Measurements from ENCODE around the gene MOCS3.

MOCS3 gene

DNA sequence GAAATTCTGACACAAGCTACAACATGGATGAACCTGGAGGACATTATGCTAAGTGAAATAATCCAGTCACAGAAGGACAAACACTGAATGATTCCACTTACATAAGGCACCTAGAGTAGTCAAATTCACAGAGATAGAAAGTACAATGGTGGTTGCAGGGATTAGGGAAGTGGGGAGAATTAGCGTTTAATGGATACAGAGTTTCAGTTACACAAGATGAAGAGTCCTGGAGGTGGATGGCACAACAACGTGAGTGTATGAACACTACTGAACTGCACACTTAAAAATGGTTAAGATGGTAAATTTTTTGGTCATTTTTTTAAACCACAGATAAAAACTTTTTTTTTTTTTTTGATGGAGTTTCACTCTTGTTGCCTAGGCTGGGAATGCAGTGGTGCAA is 24.7 kb downstream of the MOCS3 start:
- DNase-seq: no peak

DNA sequence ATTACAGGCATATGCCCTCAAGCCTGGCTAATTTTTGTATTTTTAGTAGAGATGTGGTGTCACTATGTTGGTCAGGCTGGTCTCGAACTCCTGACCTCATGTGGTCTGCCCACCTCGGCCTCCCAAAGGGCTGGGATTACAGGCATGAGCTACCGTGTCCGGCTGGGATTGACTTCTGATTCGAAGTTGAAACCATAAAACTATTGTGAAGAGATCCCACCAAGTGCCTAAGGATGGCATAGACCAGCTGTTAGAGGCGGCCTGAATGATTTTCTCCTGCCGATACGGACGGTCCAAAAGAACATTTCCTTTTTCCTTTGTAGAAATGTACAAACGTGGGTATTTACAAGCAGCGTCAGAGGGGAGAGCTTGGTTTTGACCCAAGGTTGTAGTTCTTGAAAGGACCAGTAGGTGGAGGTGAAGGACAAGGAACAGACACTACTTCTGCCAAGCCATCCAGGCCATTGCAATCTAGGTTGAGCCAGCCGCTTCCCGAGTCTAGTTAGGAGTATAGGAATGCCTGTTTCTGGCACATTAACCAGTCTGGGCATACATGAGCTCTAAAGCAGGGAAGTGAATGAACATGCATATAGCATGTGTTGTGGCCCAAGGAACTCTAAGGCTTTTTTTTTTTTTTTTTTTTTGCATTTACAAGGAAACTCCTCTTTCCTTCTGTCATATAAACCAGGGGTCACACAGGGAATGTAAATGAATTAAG is 29.0 kb downstream of the MOCS3 start:
- DNase-seq: peak; percentile 75

DNA sequence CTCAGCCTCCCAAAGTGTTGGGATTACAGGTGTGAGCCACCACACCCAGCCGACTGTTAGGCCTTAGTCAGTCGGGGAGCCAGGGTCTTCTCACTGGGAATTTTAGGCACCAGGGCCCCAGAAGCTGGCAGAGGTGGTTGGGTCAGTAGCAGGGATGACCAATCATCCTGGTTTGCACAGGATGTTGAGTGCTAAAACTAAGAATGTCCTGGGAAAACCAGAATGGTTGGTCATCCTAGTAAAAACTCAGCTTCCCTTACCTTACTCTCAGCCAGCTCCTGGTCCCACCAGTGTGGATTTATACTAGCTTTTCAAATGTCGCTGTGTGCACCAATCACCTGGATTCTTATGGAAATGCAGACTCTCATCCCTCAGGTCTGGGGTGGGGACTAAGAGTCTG is 32.5 kb downstream of the MOCS3 start:
- no peak for DNase-seq

DNA sequence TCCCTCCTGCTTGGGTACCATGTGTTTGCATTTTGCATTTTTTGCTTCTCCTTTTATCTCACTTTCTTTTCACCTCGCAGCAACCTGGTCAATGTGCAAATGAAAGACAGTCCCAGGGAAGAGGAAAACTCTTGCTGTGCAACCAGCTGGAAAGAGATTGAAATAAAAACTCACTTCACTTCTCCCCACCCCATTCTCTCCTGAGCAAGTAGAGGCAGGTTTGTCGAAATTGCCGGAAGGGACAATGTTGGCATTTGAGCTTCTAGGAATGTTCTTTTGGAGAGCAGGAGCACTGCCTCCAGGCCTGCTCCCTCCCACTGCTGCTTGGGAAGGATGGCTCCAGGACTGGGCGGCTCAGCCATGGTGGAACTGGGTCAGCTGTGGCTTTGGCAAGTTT is 33.7 kb downstream of the MOCS3 start:
- no peak for DNase-seq

DNA sequence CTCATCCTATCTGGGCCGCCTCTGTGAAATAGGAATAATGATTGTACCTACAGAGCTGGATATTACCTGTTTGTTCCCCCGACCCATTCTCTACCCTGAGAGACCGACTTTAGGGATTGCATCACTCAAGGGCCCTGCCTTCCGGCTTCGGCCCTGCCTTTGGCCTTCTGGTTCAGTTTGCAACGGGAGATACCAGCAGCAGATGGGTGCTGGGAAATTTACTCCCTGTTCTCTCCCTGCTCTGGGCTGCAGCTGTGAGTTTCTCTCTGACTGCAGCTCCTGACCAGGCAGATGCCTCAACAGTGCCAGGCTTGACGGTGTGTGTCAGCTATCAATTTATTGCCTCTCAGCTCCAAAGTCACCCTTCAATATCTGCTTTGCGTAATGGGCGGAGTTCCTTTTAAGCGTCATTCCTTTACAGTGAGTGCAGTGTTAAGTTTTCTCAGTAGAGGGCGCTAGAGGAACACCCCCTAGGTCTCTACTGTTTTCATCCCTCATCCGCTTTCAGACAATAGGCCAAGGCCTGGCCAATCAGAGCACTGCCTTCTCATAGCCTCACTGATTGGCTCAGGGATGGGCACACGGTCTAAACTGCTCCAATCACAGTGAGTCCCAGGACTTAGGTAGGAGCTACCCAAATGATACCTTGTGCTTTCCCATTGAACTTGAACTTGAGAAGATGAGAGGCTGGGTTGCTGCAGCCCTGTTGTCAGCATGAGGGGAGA is 34.3 kb downstream of the MOCS3 start:
- peak; percentile 60 for DNase-seq

DNA sequence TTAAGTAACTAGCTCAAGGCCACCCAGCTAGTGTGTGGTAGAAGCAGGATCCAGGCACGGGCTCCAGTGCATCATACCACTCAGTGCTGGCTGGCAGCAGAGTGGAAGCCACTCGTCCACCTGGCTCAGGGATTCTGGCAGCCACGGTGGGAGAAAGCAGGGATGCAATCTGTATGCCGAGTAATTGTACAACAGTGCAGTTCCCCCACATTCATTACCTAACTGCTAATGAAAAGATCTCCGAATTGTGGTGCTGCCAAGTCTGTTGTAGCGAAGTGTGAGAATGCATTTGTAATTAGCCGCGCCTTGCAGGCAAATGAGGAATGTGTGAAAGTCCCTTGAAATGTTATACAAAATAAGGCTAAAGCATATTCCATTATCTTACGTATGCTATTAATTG is 35.3 kb downstream of the MOCS3 start:
- DNase-seq: no peak

DNA sequence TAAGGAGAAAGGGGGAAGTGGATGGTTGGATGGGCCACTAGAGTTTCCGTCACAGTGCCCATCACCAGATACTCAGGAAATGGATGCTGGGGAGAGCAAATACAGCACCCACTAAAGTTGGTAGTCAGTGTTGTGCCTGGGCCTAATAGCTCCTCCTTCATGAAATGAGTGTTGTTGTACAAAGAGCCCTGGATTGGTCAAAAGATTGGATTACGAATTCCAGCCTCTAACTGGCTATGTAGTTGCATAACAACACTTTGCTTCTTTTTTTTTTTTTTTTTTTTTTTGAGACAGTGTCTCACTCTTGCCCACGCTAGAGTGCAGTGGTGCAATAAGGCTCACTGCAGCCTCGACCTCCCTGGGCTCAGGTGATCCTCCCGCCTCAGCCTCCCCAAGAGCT is 36.9 kb downstream of the MOCS3 start:
- DNase-seq: no peak

DNA sequence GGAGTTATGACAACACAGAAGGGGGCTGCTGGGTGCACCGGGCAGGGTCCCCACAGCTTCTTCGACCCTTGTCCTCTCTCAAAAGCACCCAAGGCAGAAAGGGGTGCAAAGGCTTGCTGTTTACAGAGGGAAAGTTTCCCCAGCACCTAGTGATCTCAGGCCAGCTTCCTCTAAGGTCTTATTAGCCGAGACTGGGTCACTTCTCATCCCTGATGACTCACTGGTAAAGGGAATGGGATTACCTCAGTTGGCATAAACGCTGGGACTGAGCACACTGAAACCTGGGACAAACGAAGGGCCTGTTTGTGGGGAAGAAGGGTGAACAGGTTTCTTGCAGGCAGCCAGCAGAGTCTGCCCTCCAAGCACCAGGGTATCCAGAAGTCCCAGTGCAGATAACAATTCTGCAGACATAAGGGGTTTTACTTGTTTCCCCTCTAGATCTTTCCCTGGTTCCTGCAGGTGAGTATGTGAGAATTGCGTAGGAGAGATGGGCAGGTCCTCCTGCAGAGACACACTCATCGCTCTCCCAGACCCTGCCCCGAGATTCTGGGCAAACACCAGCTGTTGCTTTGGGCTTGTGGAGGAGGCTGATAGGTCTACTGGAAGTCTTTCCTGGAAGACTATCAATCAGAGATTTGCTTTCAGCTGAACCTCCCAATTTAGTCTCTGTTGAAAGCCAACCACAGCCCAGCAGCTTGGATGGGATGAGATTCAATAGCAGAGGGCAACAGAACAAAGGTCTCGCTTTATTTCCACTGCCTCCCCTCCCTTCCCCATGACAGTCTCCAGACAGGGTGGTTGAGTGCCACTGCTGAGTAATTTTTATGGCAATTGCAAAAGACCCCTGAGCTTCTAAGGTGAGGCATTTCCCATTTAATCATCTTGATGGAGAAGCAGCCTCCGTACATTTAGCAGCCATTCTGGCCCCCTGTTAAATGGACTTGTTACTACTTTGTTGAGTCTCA is 38.6 kb downstream of the MOCS3 start:
- DNase-seq: no peak

DNA sequence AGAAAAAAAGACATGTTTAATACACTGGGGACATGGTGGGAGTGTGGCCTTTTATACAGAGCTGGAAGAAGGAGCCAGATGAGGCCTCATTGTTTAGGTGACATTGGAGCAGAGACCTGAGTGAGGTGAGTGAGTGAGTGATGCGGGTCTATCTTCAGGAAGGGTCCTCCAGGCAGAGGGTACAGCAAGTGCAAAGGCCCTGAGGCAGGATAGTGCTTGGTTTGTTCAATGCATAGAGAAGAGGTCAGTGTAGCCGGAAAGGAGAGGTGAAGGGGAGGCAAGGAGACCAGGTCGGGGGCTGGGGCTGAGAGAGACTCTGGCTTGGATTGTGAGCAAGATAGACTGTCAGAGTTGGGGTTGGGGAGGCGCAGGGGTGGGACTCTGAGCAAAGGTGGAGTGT is 40.7 kb downstream of the MOCS3 start:
- DNase-seq: no peak

DNA sequence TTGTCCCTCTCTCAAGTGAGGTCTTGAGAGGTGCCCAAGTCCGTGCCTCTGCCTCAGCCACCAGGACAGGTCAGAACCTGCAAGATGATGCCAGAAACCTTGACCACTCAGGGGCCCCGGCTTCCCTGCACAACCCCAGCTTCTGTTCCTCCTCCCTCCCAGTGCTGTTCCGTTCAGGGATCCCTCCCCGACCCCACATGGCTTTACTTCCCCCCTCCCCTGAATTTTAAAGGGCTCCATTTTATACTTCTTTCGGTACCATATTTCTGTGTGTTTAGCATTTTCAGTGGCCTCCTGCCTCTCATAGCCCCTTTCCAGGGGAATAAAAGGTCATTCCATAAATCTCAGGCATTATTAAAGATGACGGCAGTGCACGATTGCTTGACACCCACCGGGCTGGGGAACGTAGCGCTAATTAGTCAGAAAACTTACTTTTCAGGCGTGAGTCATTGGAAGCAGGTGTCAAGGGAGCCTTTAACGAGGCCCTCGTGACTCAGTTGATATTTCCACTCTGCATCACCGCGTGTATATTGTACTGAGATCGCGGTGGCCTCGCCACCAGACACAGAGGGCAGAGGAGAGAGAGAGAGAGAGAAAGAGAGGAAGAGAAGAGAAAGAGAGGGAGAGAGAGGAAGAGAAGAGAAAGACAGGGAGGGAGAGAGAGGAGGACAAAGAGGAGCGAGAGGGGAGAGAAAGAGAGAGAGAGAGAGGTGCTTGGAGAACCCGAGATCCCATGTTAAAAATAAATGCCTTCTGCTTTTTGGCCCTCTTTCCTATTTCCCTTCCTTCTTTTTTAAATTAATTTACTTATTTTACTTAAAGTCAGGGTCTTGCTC is 43.0 kb downstream of the MOCS3 start:
- DNase-seq: no peak

DNA sequence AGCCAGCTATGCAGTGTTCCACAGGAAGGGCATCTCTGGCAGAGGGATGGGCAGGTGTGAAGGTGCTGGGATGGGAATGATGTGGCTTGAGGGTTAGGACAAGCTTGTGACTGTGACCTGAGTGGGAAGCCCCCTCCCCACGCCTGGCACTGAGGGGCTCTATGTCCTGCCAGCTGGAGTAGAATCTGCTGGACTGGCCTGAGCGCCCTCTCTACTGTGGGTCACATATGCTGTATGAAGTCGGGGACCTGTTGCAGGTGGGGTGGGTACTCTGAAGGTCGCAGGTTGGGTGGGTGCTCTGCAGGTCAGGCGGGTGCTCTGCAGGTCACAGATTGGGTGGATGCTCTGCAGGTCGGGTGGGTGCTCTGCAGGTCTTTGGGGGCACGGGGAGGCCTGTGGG is 44.0 kb downstream of the MOCS3 start:
- no peak for DNase-seq

DNA sequence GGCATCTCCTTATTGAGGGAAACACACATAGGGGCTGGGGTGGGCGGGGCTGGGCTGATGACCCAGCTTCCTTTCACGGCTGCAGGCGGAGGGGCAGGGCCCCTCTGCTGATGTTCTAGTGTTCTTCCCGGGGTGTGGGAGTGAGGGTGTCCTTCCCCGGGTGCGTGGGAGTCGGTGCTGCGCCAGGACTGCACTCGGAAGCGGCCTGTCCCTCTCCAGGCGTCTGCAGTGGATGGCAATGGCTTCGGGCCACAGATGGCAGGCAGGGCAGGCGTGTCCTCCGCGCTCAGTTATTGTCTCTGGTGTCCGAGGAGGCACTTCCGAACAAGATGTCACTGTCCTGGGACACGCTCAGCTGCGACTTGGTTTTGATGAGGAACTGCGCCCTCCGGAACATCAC is 45.1 kb downstream of the MOCS3 start:
- no peak for DNase-seq

DNA sequence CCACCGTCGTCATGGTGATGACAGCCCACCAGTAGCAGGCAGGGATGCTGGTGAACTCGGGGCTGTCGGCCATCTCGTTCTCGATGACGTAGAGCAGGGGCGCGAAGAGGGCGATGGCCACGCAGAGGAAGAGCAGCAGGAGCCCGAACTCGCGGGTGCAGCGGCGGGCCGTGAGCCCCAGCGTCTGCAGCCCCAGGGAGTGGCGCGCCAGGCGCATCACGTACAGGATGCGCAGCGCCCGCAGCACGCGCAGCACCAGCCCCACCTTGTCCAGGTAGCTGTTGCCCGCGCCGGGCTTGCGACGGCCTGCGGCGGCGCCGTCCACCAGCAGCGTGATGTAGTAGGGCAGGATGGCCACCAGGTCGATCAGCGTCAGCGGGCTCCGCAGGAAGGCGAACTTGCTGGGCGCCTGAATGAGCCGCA is 45.7 kb downstream of the MOCS3 start:
- no peak for DNase-seq

DNA sequence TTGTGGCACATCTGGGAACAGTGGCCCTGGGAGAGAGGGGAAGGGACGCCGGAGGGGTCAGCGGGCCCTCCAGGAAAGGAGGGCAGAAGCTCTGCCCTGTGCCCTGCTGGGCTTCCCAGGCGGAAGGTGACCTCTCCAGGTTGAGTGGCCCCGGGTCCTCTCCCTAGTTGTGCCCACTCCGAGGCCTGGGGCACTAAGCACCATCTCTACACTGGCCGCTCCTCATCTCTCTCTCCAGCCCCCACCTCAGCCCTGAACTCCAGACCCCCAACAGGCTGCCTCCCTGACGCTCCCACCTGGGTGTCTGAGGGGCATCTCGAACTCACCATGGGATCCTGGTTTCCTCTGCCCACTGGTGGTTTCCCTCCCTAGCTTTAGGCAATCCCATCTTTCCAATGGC is 46.2 kb downstream of the MOCS3 start:
- DNase-seq: no peak

DNA sequence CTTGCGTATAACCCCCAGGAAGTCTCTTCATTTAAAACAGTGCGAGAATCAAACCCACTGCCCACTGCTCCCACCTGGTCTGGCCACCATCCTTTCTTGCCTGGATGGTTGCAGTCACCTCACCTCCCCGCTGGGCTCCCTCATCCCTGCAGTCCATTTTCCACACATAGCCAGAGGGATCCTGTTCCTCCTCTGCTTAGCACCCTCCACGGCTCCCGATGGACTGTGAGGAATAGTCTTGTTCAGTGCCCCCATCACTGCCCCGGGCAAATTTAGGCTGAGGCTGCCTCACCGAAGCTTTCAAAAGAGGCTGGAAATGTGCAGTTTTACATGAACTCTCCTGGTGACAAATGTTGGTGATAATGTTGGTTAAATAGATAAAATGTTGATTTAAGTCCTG is 46.6 kb downstream of the MOCS3 start:
- no peak for DNase-seq

DNA sequence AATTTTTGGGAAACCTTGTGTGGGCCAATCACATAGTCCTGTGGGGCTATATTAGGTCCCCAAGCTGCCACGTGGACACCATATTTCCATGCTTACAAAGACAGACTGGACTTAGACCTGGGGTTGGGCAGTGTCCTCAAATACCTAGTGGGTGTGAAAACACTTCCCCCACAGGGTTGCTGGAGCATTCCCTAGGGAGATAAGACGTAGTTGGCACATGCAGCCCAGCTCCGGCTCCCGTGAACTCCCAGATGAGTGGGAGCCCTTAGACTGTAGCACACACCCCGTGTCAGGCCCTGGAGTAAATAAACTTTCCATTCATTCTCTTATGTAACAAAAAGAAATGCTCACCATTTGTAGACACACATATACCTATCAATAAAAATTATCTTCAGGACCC is 50.1 kb downstream of the MOCS3 start:
- no peak for DNase-seq

DNA sequence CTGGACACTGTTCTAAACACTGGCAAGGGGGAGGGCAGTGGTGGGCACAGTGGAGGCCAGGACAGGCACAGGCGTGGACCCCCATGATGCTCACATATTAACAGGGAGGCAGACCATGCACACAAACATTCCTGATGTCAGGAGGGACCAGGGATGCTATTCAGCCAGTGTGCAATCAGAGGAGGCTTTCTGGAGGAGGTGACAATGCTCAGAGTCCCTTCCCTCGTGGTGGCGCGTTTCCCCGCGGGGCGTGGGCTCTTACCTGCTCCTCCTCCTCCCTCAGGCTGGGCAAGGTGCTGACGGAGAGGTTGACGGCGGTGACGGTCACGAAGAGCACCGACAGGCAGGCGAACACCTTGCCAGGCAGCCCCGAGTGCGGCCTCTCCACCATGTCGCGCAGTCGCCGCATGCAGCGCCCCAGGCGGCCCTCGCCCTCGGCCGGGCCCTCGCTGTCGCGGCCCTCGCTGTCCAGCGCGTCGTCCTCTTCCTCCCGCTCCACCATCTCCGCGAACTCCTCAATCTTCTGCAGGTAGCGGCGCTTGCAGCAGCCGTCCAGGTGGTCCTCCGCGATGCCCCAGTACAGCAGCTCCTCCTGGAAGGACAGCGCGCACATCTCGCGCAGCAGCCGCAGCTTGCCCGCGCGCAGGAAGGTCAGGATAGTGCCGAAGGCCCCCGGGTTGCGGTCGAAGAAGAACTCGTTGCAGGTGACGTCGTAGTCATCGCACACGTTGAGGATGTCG is 50.9 kb downstream of the MOCS3 start:
- DNase-seq: no peak

DNA sequence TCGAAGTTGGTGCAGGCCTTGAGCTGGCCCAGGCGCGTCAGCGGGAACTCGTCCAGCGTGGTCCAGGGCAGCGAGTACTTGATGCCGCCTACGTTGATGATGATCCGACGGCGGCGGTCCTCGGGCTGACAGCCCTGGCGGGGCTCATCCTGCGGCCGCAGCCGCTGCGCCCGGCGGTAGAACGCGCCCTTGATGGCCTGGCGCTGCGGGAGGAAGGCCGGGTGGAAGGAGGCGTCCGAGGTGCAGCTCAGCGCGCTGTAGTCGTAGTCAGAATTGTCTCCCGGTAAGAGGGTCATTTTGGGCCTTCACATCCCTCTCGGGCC is 51.4 kb downstream of the MOCS3 start:
- DNase-seq: no peak

DNA sequence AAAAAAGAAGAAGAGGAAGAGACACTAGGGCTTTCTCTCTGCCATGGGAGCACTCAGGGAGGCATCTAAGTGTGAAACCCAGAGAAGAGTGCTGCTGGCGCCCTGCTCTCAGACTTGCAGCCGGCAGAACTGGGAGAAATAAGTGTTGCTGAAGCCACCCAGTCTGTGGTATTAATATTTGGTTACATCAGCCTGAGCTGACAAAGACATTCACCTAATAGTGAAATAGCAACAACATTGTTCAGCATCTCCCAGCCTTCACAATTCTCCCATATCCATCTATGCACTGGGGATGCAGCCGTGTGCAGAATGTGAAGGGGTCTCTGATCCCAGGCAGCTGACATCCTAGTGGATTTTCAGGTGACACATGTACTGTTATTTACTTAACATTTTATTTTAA is 52.3 kb downstream of the MOCS3 start:
- DNase-seq: no peak

DNA sequence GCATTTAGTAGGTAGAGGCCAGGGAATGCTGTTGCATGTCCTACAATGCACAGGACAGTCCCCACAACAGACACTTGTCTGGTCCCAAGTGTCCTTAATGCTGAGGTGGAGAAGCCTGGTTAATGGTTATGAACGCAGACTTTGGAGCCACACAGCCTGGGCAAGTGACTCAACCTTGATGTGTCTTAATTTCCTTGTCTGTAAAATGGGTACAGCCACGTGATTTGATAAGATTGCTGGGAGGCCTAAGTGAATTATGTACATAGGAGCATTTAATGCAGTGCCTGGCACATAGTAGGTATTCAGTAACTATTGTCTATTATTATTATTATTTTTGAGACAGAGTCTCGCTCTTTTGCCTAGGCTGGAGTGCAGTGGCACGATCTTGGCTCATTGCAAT is 52.9 kb downstream of the MOCS3 start:
- DNase-seq: no peak

DNA sequence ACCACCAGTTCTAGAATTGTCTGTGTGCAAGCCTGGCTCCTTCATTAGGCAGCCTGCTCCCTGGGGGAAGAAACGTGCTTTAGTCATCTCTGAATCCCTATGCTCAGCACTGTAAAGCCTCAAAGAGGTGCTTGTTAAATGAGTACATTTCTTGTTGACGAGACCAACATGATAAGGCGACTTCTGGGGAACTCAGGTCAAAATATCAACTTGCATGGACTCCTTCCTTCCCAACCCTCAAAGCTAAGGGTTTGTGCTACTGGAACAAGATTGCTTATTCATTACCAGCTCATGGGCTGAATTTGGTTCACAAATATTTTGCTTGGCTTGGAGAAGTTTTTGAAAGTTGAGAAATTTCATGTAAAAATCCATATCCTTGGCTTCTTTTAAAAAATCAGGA is 53.7 kb downstream of the MOCS3 start:
- no peak for DNase-seq

Data from RPMI8226 (cell line).